ENCODE measurements around the gene ACE. TPM values are rescaled to one million over a fixed set of nuclear protein-coding genes. Genes with fewer than 3 reads are reported as not detected.

The ACE gene
- total RNA-seq, 1 experiment from 2014 or later: 5.4 TPM

DNA sequence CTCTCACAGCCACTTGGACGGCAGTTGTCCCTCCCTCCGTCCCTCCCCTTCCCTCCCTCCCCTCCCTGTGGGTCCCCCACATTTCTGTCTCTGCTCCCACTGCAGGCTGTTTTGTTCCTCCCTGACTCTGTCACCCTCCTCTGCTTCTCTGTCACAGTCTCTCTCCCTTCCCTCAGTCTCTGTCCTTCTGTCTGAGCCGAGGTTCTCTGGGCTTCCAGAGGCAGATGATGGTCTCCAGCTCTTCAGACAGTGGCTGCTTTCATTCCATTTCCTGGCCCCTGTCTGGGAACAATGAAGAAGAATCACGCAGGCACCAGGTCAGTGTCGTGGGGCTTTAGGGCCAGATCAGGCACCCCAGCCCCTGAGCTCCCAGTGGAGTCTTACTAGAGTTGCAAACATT lies 21.9 kb upstream of the ACE start:
- no peak overlapping the region for H4K8ac ChIP-seq (replicated peaks; ENCODE audit: insufficient read length, low read depth, low read length)
- H4K91ac ChIP-seq (ENCODE audit: insufficient read length, low read depth, low read length): no peak overlapping the region
- Mint-ChIP-seq H3K9me3 (peaks cover 11 to 12% of the 10 kb centered on the region in 2 experiments), H3K27ac (no peak overlapping the region; a peak in 1 of 7 replicates), H3K27me3 (ENCODE audit: low read depth) (peaks cover 20% of the 10 kb centered on the region), H3K4me1 (peaks cover 12 to 13% of the 10 kb centered on the region in 2 experiments), H3K36me3 (ENCODE audit: insufficient read depth in 1 of 3, low read depth in 3 of 3) (peaks cover 0 to 7% (median 5%) of the 10 kb centered on the region in 3 experiments; a peak in 3 of 7 replicates), H3K4me3 (no peak overlapping the region)
- no peaks in the 10 kb centered on the region for H3K9me3 ChIP-seq (ENCODE audit: control insufficient read depth, low read depth, low read length)
- no peak overlapping the region for H2BK12ac ChIP-seq (ENCODE audit: insufficient read length, low read depth, low read length)
- H2BK5ac ChIP-seq (ENCODE audit: insufficient read length, low read length): no peak overlapping the region
- H2BK15ac ChIP-seq (ENCODE audit: low read depth, low read length): no peak overlapping the region
- no peak overlapping the region for H3T11ph ChIP-seq (ENCODE audit: low read length)
- WGBS (ENCODE audit: extremely low coverage, insufficient read length, low lambda C conversion rate): no CpG with 5 or more reads among the region's 5 CpGs
- no peaks in the 10 kb centered on the region for H3K27me3 ChIP-seq (ENCODE audit: insufficient read depth, low read length)
- H3K4ac ChIP-seq (ENCODE audit: low read depth, low read length): no peak overlapping the region
- no peak for TF ChIP-seq CTCF (conservative IDR thresholded peaks at IDR 0.05)
- H3K56ac ChIP-seq (ENCODE audit: insufficient read length, low read depth, low read length): no peak overlapping the region
- H3K79me1 ChIP-seq (ENCODE audit: insufficient read depth, low read depth, low read length, poor library complexity, severe bottlenecking): no peaks in the 10 kb centered on the region
- no peaks in the 10 kb centered on the region for H3K4me1 ChIP-seq (ENCODE audit: insufficient read depth, low read length)
- H3K14ac ChIP-seq (ENCODE audit: insufficient read depth, low read length): no peak overlapping the region
- no peak overlapping the region for H3K4me2 ChIP-seq (ENCODE audit: insufficient read depth, insufficient read length, low read length)
- no peaks in the 10 kb centered on the region for H4K20me1 ChIP-seq (ENCODE audit: control insufficient read depth, insufficient read depth, insufficient read length)
- no peaks in the 10 kb centered on the region for H3K23me2 ChIP-seq (ENCODE audit: insufficient read length, low read depth, low read length, poor library complexity, severe bottlenecking)
- no peak overlapping the region for H4K5ac ChIP-seq (ENCODE audit: insufficient read length, low read depth, low read length)
- no peak for DNase-seq
- H3K18ac ChIP-seq (ENCODE audit: insufficient read length, low read depth, low read length): no peak overlapping the region
- H2BK20ac ChIP-seq (ENCODE audit: low read depth, low read length, poor library complexity, severe bottlenecking): no peak overlapping the region
- no peaks in the 10 kb centered on the region for H3K79me2 ChIP-seq (ENCODE audit: insufficient read depth, low read length)
- no peak overlapping the region for H2AK5ac ChIP-seq (ENCODE audit: insufficient read length, low read length)
- H3K23ac ChIP-seq (ENCODE audit: insufficient read length, low read depth, low read length): no peak overlapping the region
- no peak overlapping the region for H3K27ac ChIP-seq (ENCODE audit: insufficient read length, low read depth, low read length)
- H2BK120ac ChIP-seq (ENCODE audit: low read depth, low read length, poor library complexity, severe bottlenecking): no peak overlapping the region
- no peak overlapping the region for H3K9ac ChIP-seq (ENCODE audit: extremely low read depth, insufficient read length, low read length)
- H2AFZ ChIP-seq (ENCODE audit: low read length): no peak overlapping the region

Measured in H9 (cell line).